ENCODE results near the gene LYZL1.
"Not testable (repeated sequence)": the region's sequence is repeated elsewhere in the genome, so short reads cannot be mapped to it uniquely, and the experiment has no call there.

GRCh38 chr10:29337526-29337925, 48.7 kb downstream of the LYZL1 start:
- TF ChIP-seq ZFP3 (CRISPR knock-in tag; IDR thresholded peaks at IDR 0.05); CSRNP3 (CRISPR knock-in tag; IDR thresholded peaks at IDR 0.05); SNAI2 (CRISPR knock-in tag; IDR thresholded peaks at IDR 0.05); TCF4 (CRISPR knock-in tag; IDR thresholded peaks at IDR 0.05; ENCODE audit: borderline replicate concordance); ARNTL (CRISPR knock-in tag; IDR thresholded peaks at IDR 0.05; ENCODE audit: borderline replicate concordance, low read depth); ZFP30 (CRISPR knock-in tag; IDR thresholded peaks at IDR 0.05); ISL1 (CRISPR knock-in tag; IDR thresholded peaks at IDR 0.05); GLIS3 (CRISPR knock-in tag; IDR thresholded peaks at IDR 0.05); OSR1 (CRISPR knock-in tag; IDR thresholded peaks at IDR 0.05): not testable (repeated sequence)
- TF ChIP-seq, protein P1, sequence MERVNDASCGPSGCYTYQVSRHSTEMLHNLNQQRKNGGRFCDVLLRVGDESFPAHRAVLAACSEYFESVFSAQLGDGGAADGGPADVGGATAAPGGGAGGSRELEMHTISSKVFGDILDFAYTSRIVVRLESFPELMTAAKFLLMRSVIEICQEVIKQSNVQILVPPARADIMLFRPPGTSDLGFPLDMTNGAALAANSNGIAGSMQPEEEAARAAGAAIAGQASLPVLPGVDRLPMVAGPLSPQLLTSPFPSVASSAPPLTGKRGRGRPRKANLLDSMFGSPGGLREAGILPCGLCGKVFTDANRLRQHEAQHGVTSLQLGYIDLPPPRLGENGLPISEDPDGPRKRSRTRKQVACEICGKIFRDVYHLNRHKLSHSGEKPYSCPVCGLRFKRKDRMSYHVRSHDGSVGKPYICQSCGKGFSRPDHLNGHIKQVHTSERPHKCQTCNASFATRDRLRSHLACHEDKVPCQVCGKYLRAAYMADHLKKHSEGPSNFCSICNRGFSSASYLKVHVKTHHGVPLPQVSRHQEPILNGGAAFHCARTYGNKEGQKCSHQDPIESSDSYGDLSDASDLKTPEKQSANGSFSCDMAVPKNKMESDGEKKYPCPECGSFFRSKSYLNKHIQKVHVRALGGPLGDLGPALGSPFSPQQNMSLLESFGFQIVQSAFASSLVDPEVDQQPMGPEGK (CRISPR knock-in tag; IDR thresholded peaks at IDR 0.05; ENCODE audit: borderline replicate concordance): not testable (repeated sequence)

Measured in SK-N-SH treated with all-trans-retinoic acid at 6 μM for 48 hours (cell line).